ENCODE measurements around the gene PDE11A. TPM values are rescaled to one million over a fixed set of nuclear protein-coding genes. Genes with fewer than 3 reads are reported as not detected.

Gene PDE11A
- total and polyA plus RNA-seq, 10 donors: 0.02 to 1.2 (median 0.22) TPM; not detected in 3

- Histone ChIP-seq H3K27ac (no peak overlapping the region), H3K4me3 (no peak overlapping the region), H3K36me3 (no peaks in the 10 kb centered on the region), H3K4me1 (peaks cover 0 to 4% (median 0%) of the 10 kb centered on the region in 6 donors), H3K9me3 (no peaks in the 10 kb centered on the region), H3K27me3 (replicated peaks in 1 of 7) (peaks cover 0 to 3% (median 0%) of the 10 kb centered on the region in 7 donors)
- TF ChIP-seq CTCF (IDR thresholded peaks at IDR 0.05 in 8 of 11, conservative IDR thresholded peaks at IDR 0.05 in 3 of 11) (no peak), POLR2AphosphoS5 (IDR thresholded peaks at IDR 0.05) (no peak), POLR2A (IDR thresholded peaks at IDR 0.05) (no peak)
- WGBS, 5 donors: 54 to 85% (median 59%) methylated on average over 3 of the region's 3 CpGs
- DNase-seq: no peak
- intact Hi-C loops (cut with DNase I; ENCODE audit: low total_unique reads): no loop called here
These were observed 439.5 kb downstream of the PDE11A start for GRCh38 chr2:177633111-177633510.

GRCh38 chr2:177631680-177632079 is 440.9 kb downstream of the PDE11A start:
- H3K4me3 ChIP-seq: no peak overlapping the region
- intact Hi-C loops (cut with DNase I; ENCODE audit: low total_unique reads): no loop called here
- WGBS, 5 donors: 35 to 74% (median 71%) methylated on average over 1 of the region's 1 CpG

GRCh38 chr2:177629357-177630024 is 443.1 kb downstream of the PDE11A start:
- 44 to 74% (median 47%) methylated on average over 4 of the region's 4 CpGs for WGBS, 5 donors
- no peak for TF ChIP-seq CTCF (IDR thresholded peaks at IDR 0.05 in 8 of 11, conservative IDR thresholded peaks at IDR 0.05 in 3 of 11)
- TF ChIP-seq POLR2AphosphoS5 (IDR thresholded peaks at IDR 0.05): no peak
- no peak for TF ChIP-seq POLR2A (IDR thresholded peaks at IDR 0.05)
- Histone ChIP-seq H3K27ac (no peak overlapping the region), H3K9me3 (no peaks in the 10 kb centered on the region), H3K36me3 (no peaks in the 10 kb centered on the region), H3K27me3 (replicated peaks in 1 of 7) (peaks cover 0 to 12% (median 0%) of the 10 kb centered on the region in 7 donors), H3K4me1 (peaks cover 0 to 4% (median 0%) of the 10 kb centered on the region in 6 donors), H3K4me3 (no peak overlapping the region)
- intact Hi-C loops (cut with DNase I; ENCODE audit: low total_unique reads): loop anchor here (10.0 kb wide), 1 partner anchor 75 kb away; a partner anchor contains a TSS
- DNase-seq: no peak

More at GRCh38 chr2:177631680-177632079, 440.9 kb downstream of the PDE11A start:
- H3K9me3 ChIP-seq: no peaks in the 10 kb centered on the region
- H3K27ac ChIP-seq: no peak overlapping the region
- no peak for DNase-seq
- no peaks in the 10 kb centered on the region for H3K36me3 ChIP-seq
- peaks cover 0 to 4% (median 0%) of the 10 kb centered on the region in 6 donors for H3K4me1 ChIP-seq
- TF ChIP-seq POLR2AphosphoS5 (IDR thresholded peaks at IDR 0.05): no peak
- peaks cover 0 to 3% (median 0%) of the 10 kb centered on the region in 7 donors for H3K27me3 ChIP-seq (replicated peaks in 1 of 7)

- H3K36me3 ChIP-seq: no peaks in the 10 kb centered on the region
- no peaks in the 10 kb centered on the region for H3K9me3 ChIP-seq
- H3K4me1 ChIP-seq: peaks cover 0 to 2% (median 0%) of the 10 kb centered on the region in 6 donors
- intact Hi-C loops (cut with DNase I; ENCODE audit: low total_unique reads): loop anchor here (10.0 kb wide), 1 partner anchor 74 kb away; a partner anchor contains a TSS
- TF ChIP-seq POLR2A (IDR thresholded peaks at IDR 0.05) (no peak), CTCF (IDR thresholded peaks at IDR 0.05 in 8 of 11, conservative IDR thresholded peaks at IDR 0.05 in 3 of 11) (no peak), POLR2AphosphoS5 (IDR thresholded peaks at IDR 0.05) (no peak)
- peaks cover 0 to 12% (median 0%) of the 10 kb centered on the region in 7 donors for H3K27me3 ChIP-seq (replicated peaks in 1 of 7)
- no peak overlapping the region for H3K27ac ChIP-seq
- 73 to 88% (median 78%) methylated on average over 5 of the region's 5 CpGs for WGBS, 5 donors
- H3K4me3 ChIP-seq: no peak overlapping the region
- DNase-seq: no peak
These were observed 443.7 kb downstream of the PDE11A start for GRCh38 chr2:177628831-177629230.
